H1 (cell line): ENCODE measurements around the gene MGST2. TPM values are rescaled to one million over a fixed set of nuclear protein-coding genes. Genes with fewer than 3 reads are reported as not detected.

Experiments used
- CHD7 ChIP-seq: fragments of 300-600 bp; sonication (generic); IDR thresholded peaks from 2 replicates; pipeline ENCODE4 v1.7.1; 2012; ENCODE audit warnings: low read length, moderate library complexity, mild to moderate bottlenecking, inconsistent platforms; ENCODE audit not compliant: insufficient replicate concordance
- RXRA ChIP-seq: IDR thresholded peaks from 2 replicates; pipeline ENCODE4 v1.6.1; 2011; ENCODE audit warnings: low read depth, mild to moderate bottlenecking, low read length, moderate library complexity; ENCODE audit not compliant: insufficient read depth
- TBP ChIP-seq: IDR thresholded peaks from 2 replicates; pipeline ENCODE4 v1.6.1; 2011; ENCODE audit warnings: low read depth, low read length, improper control_type of control experiment
- polyA plus RNA-seq, 7 experiments: library from polyadenylated mRNA; depleted of rRNA in 3 of 7; stranded (reverse) in 5 of 7; unstranded in 2 of 7; fragments of >200 nt in 5 of 7; fragments of 200-250 nt in 2 of 7; gene quantifications; 1 replicate in 5 of 7; 2 replicates in 1 of 7; 4 replicates in 1 of 7; pipeline versions ENCODE4 v1.2.1 to v1.2.3, GENCODE V29; 2011 to 2013; ENCODE audit warnings: missing spikeins in 2 of 7, mixed read lengths in 2 of 7
- total RNA-seq: library from RNA; stranded (reverse); fragmentation: NEBNext Ultra II Directional; extraction: Animal tissue kit (Norgen Biotek cat#: 25700); gene quantifications from 2 replicates; pipeline ENCODE4 v1.2.1, GENCODE V29; 2021

MGST2 gene
- total and polyA plus RNA-seq, 2 of the 8 experiments (the other 6 are each of a cell fraction or from before 2014, with no cell fraction given) = 8.0 to 13.6 TPM

GRCh38 chr4:139633195-139633594, 32.4 kb upstream of the MGST2 start (continued):
- TF ChIP-seq TBP (no peak), CHD7 (no peak), RXRA (no peak)
